ENCODE results near the gene TMIGD3. TPM values are rescaled to one million over a fixed set of nuclear protein-coding genes. Genes with fewer than 3 reads are reported as not detected.
A peak's percentile ranks its signal among the peaks of the same experiment; 100 is the strongest.

Gene TMIGD3
- total RNA-seq, 4 donors from 2014 or later, result 0.27 to 0.95 TPM; not detected in 2

DNA sequence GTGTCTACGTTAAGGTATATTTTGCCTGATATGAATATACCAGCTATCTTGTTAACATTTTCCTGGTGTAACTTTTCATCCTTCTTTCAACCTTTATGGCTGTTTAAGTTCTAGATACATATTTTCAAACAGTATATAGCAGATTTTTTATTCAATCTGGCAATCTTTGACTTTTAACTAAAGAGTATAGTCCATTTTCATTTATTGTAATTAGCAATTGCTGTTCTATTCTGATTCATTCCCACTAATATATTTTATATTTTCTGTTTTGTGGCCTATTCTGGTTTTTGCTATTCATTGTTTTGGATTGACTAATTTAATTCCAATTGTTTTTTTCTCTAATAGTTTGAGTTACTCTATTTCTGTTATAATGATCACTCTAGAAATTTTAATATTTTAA, 37.0 kb downstream of the TMIGD3 start:
- in situ Hi-C loops (cut with MboI; ENCODE audit: low pct_ligation_motif_present in 1 of 4, low pct_unique_long_range_greater_than_20kb in 1 of 4, low sequenced_read_pairs in 3 of 4), result no loop called here

DNA sequence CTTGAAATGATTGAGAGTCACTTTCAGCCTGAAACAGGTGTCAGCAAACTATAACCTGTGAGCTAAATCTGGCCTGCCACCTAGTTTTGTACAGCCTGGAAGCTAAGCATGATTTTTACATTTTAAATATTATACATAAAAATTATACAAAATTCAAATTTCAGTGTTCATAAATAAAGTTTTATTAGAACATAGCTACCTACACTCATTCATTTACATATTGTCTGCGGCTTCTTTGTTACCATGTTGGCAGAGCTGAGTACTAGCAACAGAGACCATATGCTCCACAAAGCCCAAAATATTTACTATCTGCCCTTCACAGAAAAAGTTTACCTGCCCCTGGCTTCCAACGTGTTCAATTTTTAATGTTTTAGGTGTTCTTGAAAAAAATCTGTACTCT, 37.7 kb downstream of the TMIGD3 start:
- Histone ChIP-seq H3K27me3 (no peaks in the 10 kb centered on the region), H3K27ac (no peak overlapping the region), H3K36me3 (peaks cover 0 to 28% (median 13%) of the 10 kb centered on the region in 4 donors), H3K4me3 (no peak overlapping the region), H3K4me1 (no peaks in the 10 kb centered on the region), H3K9me3 (no peaks in the 10 kb centered on the region)
- 92 to 95% methylated on average over 2 of the region's 2 CpGs for WGBS, 2 donors (ENCODE audit: low coverage in 1 of 2)
- in situ Hi-C loops (cut with MboI; ENCODE audit: low pct_ligation_motif_present in 1 of 4, low pct_unique_long_range_greater_than_20kb in 1 of 4, low sequenced_read_pairs in 3 of 4), result no loop called here
- TF ChIP-seq POLR2AphosphoS5 (IDR thresholded peaks at IDR 0.05), result no peak
- no peak for TF ChIP-seq EP300 (IDR thresholded peaks at IDR 0.05; ENCODE audit: low read depth)
- intact Hi-C loops (cut with DNase I; ENCODE audit: low total_unique reads), result no loop called here
- no peak for DNase-seq

More for the DNA sequence above, 37.0 kb downstream of the TMIGD3 start:
- Histone ChIP-seq H3K4me1 (no peaks in the 10 kb centered on the region), H3K27ac (no peak overlapping the region), H3K36me3 (peaks cover 0 to 23% (median 10%) of the 10 kb centered on the region in 4 donors), H3K27me3 (no peaks in the 10 kb centered on the region), H3K4me3 (no peak overlapping the region), H3K9me3 (no peaks in the 10 kb centered on the region)
- TF ChIP-seq POLR2AphosphoS5 (IDR thresholded peaks at IDR 0.05) (no peak), EP300 (IDR thresholded peaks at IDR 0.05; ENCODE audit: low read depth) (no peak), POLR2A (IDR thresholded peaks at IDR 0.05) (no peak)
- TF ChIP-seq, protein P1, sequence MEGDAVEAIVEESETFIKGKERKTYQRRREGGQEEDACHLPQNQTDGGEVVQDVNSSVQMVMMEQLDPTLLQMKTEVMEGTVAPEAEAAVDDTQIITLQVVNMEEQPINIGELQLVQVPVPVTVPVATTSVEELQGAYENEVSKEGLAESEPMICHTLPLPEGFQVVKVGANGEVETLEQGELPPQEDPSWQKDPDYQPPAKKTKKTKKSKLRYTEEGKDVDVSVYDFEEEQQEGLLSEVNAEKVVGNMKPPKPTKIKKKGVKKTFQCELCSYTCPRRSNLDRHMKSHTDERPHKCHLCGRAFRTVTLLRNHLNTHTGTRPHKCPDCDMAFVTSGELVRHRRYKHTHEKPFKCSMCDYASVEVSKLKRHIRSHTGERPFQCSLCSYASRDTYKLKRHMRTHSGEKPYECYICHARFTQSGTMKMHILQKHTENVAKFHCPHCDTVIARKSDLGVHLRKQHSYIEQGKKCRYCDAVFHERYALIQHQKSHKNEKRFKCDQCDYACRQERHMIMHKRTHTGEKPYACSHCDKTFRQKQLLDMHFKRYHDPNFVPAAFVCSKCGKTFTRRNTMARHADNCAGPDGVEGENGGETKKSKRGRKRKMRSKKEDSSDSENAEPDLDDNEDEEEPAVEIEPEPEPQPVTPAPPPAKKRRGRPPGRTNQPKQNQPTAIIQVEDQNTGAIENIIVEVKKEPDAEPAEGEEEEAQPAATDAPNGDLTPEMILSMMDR (IDR thresholded peaks at IDR 0.05), result no peak
- no peak for DNase-seq
- intact Hi-C loops (cut with DNase I; ENCODE audit: low total_unique reads), result no loop called here
- WGBS, 2 donors (ENCODE audit: low coverage in 1 of 2), result 0% methylated on average over 1 of the region's 1 CpG

DNA sequence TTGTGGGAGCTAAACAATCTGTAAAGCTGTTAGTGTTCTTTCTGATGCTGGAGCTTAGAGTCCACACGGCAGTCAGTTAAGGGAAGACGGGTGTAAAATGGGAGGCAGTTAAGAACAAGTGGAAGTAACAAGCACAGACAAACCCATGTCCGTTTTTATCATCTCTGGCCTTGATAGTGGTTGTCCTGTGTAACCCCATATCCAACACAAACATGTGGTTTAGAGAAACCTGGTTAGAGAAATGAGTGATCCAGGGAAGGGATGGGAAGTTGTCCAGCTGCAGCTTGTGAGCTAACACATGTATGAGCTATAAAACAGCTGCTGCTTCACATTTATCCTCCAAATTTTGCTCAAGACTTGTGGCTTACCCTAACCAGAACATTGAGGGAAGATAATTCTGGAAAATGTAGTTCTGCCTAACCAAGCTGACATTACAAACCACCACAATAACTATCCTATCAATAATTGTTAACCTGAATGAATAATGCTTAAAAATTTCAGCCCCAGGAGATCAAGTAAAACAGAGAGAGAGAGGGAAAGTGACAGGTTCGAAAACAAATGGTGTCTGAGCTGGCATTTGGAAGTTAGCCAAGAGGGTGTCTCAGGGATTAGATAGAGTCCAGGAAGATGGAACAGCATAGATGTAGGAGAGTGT, 40.3 kb downstream of the TMIGD3 start:
- in situ Hi-C loops (cut with MboI; ENCODE audit: low pct_ligation_motif_present in 1 of 4, low pct_unique_long_range_greater_than_20kb in 1 of 4, low sequenced_read_pairs in 3 of 4) (no loop called here), intact Hi-C loops (cut with DNase I; ENCODE audit: low total_unique reads) (no loop called here)
- DNase-seq, result no peak
- 55 to 71% methylated on average over 4 of the region's 4 CpGs for WGBS, 2 donors (ENCODE audit: low coverage in 1 of 2)
- Histone ChIP-seq H3K4me3 (no peak overlapping the region), H3K27me3 (no peaks in the 10 kb centered on the region), H3K4me1 (no peaks in the 10 kb centered on the region), H3K36me3 (peaks cover 0 to 53% (median 21%) of the 10 kb centered on the region in 4 donors), H3K9me3 (no peaks in the 10 kb centered on the region), H3K27ac (peak overlapping the region in 1 of 4 donors; percentile 12)
- TF ChIP-seq, protein P1 (IDR thresholded peaks at IDR 0.05), result no peak
- TF ChIP-seq EP300 (IDR thresholded peaks at IDR 0.05; ENCODE audit: low read depth) (no peak), POLR2AphosphoS5 (IDR thresholded peaks at IDR 0.05) (no peak), POLR2A (IDR thresholded peaks at IDR 0.05) (no peak)

DNA sequence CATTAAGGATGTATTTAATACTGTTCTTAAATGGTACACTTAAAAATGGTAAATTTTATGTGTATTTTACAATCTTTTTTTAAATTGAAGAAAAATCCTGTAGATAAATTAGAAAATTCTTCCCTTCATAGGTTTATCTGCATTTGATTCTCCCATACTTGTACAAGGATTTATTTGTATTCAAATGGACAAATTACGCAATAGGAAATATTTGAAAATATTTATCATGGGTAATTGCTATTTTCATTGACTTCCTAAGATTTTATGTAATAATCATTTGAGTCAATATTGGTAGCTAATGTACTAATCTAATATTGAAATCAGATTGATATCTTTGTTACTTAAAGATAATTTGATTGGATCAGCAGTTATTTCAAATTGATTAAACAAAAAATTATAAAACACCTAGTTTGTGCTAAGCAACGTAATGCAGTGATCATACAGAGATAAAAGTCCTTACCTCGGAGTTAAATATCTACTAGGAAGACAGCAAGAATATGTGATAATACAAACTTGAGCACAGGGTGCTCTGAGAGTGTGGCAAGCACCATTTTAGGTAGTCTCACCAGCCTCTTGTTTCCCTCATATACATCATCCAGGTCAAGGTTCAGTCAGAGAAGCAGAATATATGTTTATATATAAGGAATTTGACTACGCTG, 40.9 kb downstream of the TMIGD3 start:
- DNase-seq, result no peak
- Histone ChIP-seq H3K27me3 (no peaks in the 10 kb centered on the region), H3K27ac (peak overlapping the region in 1 of 4 donors; percentile 12), H3K9me3 (no peaks in the 10 kb centered on the region), H3K36me3 (peaks cover 0 to 53% (median 23%) of the 10 kb centered on the region in 4 donors), H3K4me3 (no peak overlapping the region), H3K4me1 (no peaks in the 10 kb centered on the region)
- TF ChIP-seq, protein P1 (IDR thresholded peaks at IDR 0.05), result no peak
- TF ChIP-seq POLR2A (IDR thresholded peaks at IDR 0.05) (no peak), EP300 (IDR thresholded peaks at IDR 0.05; ENCODE audit: low read depth) (no peak), POLR2AphosphoS5 (IDR thresholded peaks at IDR 0.05) (no peak)
- intact Hi-C loops (cut with DNase I; ENCODE audit: low total_unique reads) (no loop called here), in situ Hi-C loops (cut with MboI; ENCODE audit: low pct_ligation_motif_present in 1 of 4, low pct_unique_long_range_greater_than_20kb in 1 of 4, low sequenced_read_pairs in 3 of 4) (no loop called here)
- 78 to 81% methylated on average over 4 of the region's 4 CpGs for WGBS, 2 donors (ENCODE audit: low coverage in 1 of 2)
